HEK293 (cell line): ENCODE measurements around the gene NDUFS1.

Experiments
- CTCF ChIP-seq: fragments of 450-650 bp; formaldehyde crosslinking; IDR thresholded peaks from 2 replicates; pipeline ENCODE4 v1.5.1; 2016; ENCODE audit warnings: missing biosample characterization, missing genetic modification characterization
- PRDM4 ChIP-seq: fragments of 450-650 bp; formaldehyde crosslinking; IDR thresholded peaks from 2 replicates; pipeline ENCODE4 v1.5.1; 2017; ENCODE audit warnings: missing biosample characterization, missing genetic modification characterization
- ZBTB21 ChIP-seq: fragments of 450-650 bp; formaldehyde crosslinking; IDR thresholded peaks from 2 replicates; pipeline ENCODE4 v1.5.1; 2017; ENCODE audit warnings: missing biosample characterization, missing genetic modification characterization
- ZFP41 ChIP-seq: fragments of 450-650 bp; formaldehyde crosslinking; IDR thresholded peaks from 2 replicates; pipeline ENCODE4 v1.5.1; 2016; ENCODE audit warnings: missing biosample characterization, missing genetic modification characterization, borderline replicate concordance
- ZNF16 ChIP-seq: fragments of 450-650 bp; formaldehyde crosslinking; IDR thresholded peaks from 2 replicates; pipeline ENCODE4 v1.5.1; 2016; ENCODE audit warnings: low read depth, missing biosample characterization, missing genetic modification characterization
- ZNF175 ChIP-seq: fragments of 450-650 bp; formaldehyde crosslinking; IDR thresholded peaks from 2 replicates; pipeline ENCODE4 v1.5.1; 2016; ENCODE audit warnings: missing biosample characterization, missing genetic modification characterization
- ZNF311 ChIP-seq: fragments of 450-650 bp; formaldehyde crosslinking; IDR thresholded peaks from 2 replicates; pipeline ENCODE4 v1.5.1; 2017; ENCODE audit warnings: missing biosample characterization, missing genetic modification characterization, borderline replicate concordance
- ZNF354C ChIP-seq: fragments of 450-650 bp; formaldehyde crosslinking; IDR thresholded peaks from 2 replicates; pipeline ENCODE4 v1.5.1; 2016; ENCODE audit warnings: missing biosample characterization, missing genetic modification characterization, low read depth, borderline replicate concordance
- ZNF423 ChIP-seq: fragments of 450-650 bp; formaldehyde crosslinking; IDR thresholded peaks from 2 replicates; pipeline ENCODE4 v1.5.1; 2016; ENCODE audit warnings: missing biosample characterization, missing genetic modification characterization
- ZNF514 ChIP-seq: fragments of 450-650 bp; formaldehyde crosslinking; IDR thresholded peaks from 2 replicates; pipeline ENCODE4 v1.5.1; 2016; ENCODE audit warnings: missing biosample characterization, missing genetic modification characterization
- ZNF623 ChIP-seq: fragments of 450-650 bp; formaldehyde crosslinking; IDR thresholded peaks from 2 replicates; pipeline ENCODE4 v1.5.1; 2016; ENCODE audit warnings: missing biosample characterization, missing genetic modification characterization
- ZNF792 ChIP-seq: fragments of 450-650 bp; formaldehyde crosslinking; IDR thresholded peaks from 2 replicates; pipeline ENCODE4 v1.5.1; 2016; ENCODE audit warnings: missing biosample characterization, missing genetic modification characterization
- ZSCAN23 ChIP-seq: fragments of 450-650 bp; formaldehyde crosslinking; IDR thresholded peaks from 2 replicates; pipeline ENCODE4 v1.5.1; 2016; ENCODE audit warnings: missing biosample characterization, missing genetic modification characterization

- TF ChIP-seq CTCF (tag by site-specific recombination) = no peak
- TF ChIP-seq ZFP41 = no peak
- no peak for TF ChIP-seq ZSCAN23 (tag by site-specific recombination)
- TF ChIP-seq ZNF514 (tag by site-specific recombination) = no peak
- no peak for TF ChIP-seq ZNF175 (tag by site-specific recombination)
- no peak for TF ChIP-seq ZNF792
- TF ChIP-seq PRDM4 (tag by site-specific recombination) = no peak
- no peak for TF ChIP-seq ZNF311 (tag by site-specific recombination)
- TF ChIP-seq ZNF623 (tag by site-specific recombination) = no peak
- TF ChIP-seq ZNF354C (tag by site-specific recombination) = no peak
- TF ChIP-seq ZNF16 (tag by site-specific recombination) = no peak
- TF ChIP-seq ZBTB21 (tag by site-specific recombination) = no peak
- no peak for TF ChIP-seq ZNF423 (tag by site-specific recombination)
Measured at GRCh38 chr2:206198677-206199076, 39.4 kb upstream of the NDUFS1 start.
